ENCODE data around the gene SCN8A.
"Not testable (repeated sequence)": the region's sequence is repeated elsewhere in the genome, so short reads cannot be mapped to it uniquely, and the experiment has no call there.

Gene SCN8A

DNA sequence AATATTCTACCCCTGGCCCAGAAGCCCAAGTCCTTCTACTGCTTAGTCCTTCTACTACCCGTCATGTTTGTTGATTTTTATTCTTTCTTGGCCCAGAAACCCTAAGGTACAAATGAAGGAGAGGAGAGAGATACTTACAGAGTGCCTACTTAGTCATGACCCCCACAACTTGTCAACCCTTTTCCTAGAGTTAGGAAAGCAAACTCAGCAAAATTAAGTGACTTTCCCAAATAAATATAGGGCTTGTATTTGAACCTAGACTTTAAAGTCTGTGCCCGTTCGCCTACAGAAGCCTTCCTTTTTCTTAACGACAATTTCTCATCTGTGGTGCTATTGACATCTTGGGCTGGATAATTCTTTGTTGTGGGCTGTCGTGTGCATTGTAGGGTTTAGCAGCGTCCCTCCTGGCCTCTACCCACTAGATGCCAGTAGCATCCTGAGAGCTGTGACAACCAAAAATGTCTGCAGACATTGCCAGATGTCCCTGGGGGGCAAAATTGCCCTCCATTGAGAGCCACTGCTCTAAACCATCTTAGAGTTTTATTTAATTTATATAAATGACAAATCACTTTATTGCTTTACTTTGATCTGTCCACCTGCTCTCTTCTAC is 175.1 kb downstream of the SCN8A start:
- no peak for DNase-seq (ENCODE audit: low read depth)

DNA sequence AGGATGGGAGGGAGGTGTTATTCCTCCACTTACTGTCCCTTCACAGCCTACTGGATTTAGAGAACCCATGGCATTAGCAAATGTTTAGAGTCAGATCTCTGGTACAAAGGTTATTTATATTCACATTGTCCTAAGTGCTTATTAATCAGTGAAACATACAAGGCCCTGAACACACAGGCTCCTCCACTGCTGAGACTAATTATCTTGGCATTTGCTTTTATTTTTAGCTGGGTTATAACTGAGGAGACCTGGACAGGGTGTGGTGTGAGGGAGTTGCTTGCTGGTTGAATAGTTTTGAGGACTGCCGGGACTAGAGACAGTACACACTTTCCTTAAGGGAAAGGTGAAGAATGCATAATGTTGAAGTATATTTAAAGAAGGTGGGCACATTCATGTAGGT is 180.0 kb downstream of the SCN8A start:
- DNase-seq (ENCODE audit: low read depth): no peak

DNA sequence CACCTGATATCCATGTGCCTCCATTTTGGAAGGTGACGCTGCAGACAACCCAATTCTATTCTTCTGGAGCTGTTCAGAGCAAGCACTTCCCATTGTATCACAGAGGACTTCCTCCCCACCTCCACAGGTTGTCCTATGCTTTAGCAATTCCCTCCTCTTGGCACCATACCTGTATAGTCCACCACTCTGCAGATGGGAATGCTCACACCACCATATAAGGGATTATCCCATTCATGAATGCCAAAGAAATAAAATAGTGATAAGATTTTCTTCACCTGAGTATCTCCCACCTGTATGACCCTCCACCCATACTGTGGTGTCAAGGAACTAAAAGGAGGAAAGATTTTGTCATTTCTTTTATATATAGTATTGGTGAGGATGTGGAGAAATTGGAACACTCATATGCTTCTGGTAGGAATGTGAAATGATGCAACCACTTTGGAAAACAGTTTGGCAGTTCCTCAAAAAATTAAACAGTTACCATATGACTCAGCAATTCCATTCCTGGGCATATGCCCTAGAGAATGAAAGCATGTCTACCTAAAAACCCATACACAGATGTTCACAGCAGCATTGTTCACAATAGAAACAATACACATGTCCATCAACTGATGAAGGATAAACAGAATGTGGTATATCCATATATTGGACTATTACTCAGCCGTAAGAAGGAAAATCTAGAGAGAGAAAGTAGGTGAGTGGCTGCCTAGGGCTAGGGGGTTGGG is 182.3 kb downstream of the SCN8A start:
- DNase-seq (ENCODE audit: low read depth): no peak

DNA sequence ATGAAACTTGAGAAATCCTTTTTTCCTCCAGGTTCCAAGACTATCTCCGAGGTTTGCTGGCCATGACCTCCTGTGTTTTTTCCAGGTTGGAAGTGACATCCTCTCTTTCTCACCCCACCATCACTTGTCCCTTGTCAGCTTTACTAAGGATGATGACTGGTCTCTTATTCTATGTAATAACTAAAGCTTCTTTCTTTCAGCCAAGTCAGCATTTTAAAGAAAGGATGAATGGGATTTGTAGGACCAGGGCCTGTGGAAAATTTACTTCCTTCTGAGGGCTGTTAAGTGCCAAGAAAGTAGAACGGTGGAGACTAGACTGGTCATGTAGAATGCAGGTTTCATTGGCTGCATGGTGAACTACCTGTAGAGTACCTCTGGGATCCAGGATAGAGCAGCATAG is 183.9 kb downstream of the SCN8A start:
- DNase-seq (ENCODE audit: low read depth): no peak

DNA sequence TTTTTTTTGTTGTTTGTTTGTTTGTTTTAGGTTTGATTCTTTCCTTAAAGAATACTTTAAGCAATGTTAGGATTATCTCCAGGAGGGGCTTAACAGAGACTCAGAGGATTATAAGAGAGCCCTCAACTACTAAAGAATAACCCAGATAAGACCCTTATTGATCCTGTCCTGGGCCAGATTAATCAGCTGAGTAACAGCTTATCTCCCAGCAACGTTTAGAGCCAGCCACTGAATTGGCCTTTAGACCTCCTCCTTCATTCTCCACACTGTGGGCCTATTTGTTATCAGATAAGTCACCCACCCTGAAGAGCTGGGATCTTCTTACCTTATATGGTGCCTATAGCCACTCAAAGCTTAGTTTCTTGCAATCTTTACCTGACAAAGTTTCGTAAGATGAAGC is 186.4 kb downstream of the SCN8A start:
- no peak for DNase-seq (ENCODE audit: low read depth)

DNA sequence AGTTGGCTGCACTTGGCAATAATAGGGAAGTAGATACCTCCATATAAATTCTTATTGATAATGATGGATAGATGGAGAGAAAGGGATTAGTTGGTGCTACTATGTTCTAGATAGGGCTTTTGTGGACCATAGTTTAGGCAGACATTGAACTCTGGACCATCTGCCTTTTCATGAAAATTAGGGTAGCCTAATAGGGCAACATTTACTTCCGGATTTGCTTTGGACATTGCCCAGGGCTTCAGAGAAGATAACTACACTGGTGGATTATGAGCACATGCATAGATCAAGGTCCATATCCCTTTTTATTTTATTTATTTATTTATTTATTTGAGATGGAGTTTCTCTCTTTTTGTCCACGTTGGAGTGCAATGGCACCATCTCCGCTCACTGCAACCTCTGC is 186.9 kb downstream of the SCN8A start:
- DNase-seq (ENCODE audit: low read depth): no peak

GRCh38 chr12:51779876-51780275 is 188.8 kb downstream of the SCN8A start:
- no peak for DNase-seq (ENCODE audit: low read depth)

DNA sequence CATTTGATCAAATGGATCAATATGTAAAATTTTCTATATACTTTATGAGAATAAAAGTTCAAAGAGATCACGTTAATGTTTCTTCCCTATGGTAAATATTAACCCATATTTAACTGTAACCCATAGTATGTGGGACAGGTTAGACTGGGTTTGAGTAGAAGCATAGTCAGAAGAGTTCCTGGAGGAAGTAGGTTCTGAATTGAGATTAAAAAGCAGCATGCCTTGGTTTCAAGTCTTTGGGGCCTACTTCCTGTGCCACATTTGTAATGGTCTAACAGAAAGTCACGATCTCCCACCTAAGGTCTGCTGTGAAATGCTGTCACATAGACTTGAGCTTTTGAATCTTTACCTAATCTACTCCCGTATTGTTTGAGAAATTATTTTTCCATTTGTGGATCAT is 193.7 kb downstream of the SCN8A start:
- no peak for DNase-seq (ENCODE audit: low read depth)

- no peak for DNase-seq (ENCODE audit: low read depth)
These were observed 194.9 kb downstream of the SCN8A start for GRCh38 chr12:51785906-51786305.

DNA sequence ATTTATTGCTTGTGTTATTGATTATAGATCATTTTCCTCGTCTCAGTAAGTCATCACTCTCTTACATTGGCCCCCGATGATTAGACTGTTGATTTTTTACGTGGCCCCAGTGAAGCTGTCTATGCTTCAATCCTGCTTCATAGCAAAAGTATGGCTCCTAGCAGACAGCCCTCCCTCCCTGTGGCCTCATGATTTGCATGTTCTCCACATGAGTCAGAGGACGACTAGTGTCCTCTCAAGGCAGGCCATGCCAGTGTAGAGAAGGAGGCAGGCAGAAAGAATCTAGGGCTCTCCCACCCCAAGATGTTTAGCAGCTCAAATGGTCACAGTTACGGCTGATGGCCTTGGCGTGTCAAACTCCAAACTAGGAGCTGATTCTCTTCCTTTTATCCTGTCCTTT is 197.8 kb downstream of the SCN8A start:
- DNase-seq (ENCODE audit: low read depth): no peak

DNA sequence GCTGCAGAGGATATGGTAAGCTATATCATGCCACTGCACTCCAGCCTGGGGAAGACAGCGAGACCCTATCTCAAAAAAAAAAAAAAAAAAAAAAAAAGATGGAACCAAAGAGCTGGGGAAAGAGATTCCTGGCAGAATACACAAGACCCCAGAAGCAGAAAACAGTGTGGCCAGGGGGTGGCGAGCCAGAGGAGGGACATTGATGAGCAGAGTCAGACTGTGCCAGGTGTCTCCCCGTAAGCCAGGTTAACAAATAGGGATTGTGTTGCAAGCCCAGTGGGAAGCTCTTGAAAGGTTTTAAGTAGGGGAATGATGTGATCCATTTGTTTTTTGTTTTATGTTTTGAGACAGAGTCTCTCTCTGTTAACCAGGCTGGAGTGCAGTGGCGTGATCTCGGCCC is 201.4 kb downstream of the SCN8A start:
- no peak for DNase-seq (ENCODE audit: low read depth)

- no peak for DNase-seq (ENCODE audit: low read depth)
These were observed 202.2 kb downstream of the SCN8A start for GRCh38 chr12:51793201-51793600.

DNA sequence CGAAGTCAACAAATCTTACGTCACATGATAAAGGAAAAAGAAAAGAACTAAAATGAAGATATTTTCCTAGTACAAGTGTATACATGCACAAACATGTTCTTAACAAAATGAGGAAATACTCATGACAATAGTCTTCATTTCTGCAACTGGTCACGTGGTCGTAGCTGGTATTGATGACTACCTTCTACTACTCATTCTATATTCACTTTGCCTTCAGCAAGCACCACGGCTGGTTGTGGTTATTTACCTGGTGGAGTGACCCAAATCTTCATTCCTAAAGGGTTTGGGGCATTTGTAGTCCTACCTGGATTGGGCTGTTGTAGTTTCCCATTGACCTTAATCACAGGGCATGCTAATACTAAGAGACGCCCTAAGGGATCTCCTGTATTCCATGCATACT is 206.3 kb downstream of the SCN8A start:
- DNase-seq (ENCODE audit: low read depth): no peak

DNA sequence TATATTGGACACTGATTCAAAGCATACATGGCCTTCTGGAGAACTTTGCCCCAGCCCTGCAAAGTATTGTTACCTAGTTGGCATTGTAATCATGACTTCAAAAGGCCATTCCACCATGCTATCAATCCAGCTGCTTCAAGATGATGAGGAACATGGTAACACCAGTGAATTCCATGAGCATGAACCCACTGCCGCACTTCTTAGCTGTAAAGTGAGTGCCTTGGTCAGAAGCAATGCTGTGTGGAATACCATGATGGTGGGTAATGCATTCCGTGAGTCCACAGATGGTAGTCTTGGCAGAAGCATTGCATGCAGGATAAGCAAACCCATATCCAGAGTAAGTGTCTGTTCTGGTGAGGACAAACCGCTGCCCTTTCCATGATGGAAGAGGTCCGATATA is 207.0 kb downstream of the SCN8A start:
- DNase-seq (ENCODE audit: low read depth): not testable (repeated sequence)

DNA sequence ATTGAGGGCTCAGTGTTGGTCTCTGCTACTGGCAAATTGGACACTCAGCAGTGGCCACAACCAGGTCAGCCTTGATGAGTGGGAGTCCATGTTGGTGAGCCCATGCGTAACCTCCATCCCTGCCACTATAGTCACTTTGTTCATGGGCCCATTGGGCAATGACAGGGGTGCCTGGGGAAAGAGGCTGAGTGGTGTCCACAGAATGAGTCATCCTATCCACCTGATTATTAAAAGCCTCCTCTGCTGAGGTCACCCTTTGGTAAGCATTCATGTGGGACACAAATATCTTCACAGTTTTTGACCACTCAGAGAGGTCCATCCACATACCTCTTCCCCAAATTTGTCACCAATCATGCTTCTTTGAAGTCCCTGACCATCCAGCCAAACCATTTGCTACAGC is 207.5 kb downstream of the SCN8A start:
- DNase-seq (ENCODE audit: low read depth): no peak

DNA sequence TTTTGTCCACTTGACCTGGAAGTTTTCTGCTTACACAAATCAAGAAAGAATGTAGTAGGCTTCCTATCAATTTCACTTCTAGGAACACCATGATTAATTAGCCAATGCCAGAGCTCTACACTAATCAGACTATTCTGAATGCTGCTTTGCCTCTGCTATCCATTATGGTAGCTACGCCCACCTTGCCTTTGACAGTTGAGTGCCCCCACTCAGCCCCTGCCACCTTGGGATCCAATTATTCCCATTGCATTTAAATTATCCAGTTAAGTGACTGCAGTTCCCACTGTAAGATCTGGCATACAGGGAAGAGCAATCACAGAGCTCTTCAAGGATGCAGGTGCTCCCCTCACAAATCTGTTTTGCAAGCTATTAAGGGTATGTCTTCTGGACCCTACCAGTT is 210.0 kb downstream of the SCN8A start:
- DNase-seq (ENCODE audit: low read depth): no peak

GRCh38 chr12:51806896-51807295 is 215.9 kb downstream of the SCN8A start:
- no peak for DNase-seq (ENCODE audit: low read depth)

GRCh38 chr12:51809193-51809592 is 218.2 kb downstream of the SCN8A start:
- DNase-seq (ENCODE audit: low read depth): no peak

DNA sequence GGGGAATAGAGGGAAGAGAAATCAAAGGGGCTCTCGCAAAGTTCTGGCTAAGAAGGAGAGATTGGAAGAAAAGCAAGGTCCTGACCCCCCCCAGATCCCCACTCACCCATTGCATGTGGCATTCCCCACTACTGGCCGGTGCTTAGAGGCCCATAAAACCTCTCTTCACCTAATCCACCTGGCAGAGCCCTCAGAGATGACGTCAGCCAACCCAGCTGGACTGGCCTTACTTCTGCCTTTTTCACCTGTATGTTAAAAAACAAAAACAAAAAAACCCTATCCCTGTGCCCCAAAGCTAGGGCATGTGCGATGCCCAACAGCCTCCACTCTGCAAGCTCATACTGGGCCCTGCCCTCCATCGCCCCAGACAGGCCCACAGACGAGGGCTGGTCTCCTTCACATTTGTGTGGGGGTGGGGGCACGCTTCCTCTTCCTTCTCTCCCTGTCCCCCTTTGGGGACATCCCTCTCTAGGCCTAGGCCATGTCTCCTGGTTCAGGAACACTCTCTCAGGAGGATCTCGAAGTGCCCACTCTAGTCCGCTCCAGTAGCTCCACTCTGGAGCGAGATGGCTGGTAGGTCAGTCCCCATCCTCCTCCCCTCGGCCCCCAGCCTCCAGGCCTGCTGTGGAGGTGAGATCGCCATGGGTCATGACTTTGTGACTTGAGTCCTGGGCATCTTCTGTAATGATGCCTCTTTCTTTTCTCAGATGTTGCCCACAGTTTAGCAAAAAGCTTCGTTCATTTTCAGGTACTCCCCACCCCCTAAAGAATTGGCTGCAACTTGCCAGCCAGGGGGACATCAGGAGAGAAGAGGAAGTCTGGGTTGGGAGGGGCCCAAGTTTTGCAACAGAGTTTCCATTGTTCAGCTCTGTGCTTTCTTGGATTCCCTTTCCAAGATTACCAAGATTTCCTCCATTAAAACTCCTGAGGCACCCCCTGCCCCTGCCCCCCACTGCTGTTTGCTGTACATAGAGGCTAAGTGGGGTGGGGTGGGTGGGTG is 220.5 kb downstream of the SCN8A start:
- DNase-seq (ENCODE audit: low read depth): no peak

DNA sequence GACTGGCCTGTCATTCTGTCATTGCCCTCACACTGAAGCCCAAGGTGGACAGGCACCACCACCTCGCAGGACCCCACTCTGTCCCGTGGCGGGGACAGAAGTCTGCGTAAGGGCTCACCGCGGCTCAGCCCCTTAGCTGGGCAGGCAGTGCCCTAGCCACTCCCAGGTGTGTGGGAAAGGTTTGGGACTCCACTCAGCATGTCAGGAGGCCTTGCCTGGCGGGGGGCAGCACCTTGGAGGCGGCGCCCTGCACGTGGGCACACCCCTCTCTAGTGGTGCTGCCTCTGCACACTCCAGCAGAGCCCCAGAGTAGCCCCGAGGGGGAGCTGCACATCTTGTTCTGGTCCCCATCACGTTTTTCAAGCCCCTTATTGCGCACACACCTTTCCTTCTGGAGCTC is 221.8 kb downstream of the SCN8A start:
- no peak for DNase-seq (ENCODE audit: low read depth)

DNA sequence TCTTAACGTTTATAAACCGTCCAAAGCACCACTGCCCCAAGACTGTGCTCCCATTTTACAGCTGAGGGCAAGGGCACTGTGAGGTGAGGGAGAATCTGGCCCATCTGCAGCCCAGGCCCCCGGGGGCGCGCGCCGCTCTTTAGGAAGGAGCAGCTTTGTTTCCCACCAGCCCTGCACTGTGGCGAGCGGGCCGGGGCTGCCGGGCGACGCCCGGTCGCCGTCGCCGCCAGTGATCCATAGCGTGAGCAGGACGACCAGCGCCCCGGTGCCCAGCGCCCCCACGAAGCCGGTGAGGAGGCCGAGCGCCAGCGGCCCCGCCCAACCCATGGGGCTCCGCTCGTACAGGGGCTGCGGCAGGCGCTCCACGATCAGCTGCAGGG is 222.9 kb downstream of the SCN8A start:
- no peak for DNase-seq (ENCODE audit: low read depth)

GRCh38 chr12:51814311-51815088 is 223.5 kb downstream of the SCN8A start:
- DNase-seq (ENCODE audit: low read depth): peak; percentile 45

Measured in activated gamma-delta T cell treated with anti-CD3 and anti-CD28 coated beads, Interleukin-2, amount 50 U/mL, for 16 hours (primary cell).